GM23338 (cell line): ENCODE results near the gene CEP72. TPM values are rescaled to one million over a fixed set of nuclear protein-coding genes. Genes with fewer than 3 reads are reported as not detected.

Source experiments
- ATAC-seq: fragments of 200-7000 bp; cut with Tn5 transposase; 3 replicates; pipeline ENCODE4 v1.9.1; 2020
- DNase-seq: peaks from one replicate; pipeline ENCODE4 v3.0.0-alpha.2; 2015; ENCODE audit warnings: low spot score
- H2AFZ ChIP-seq: fragments of 200-600 bp; sonication (generic); 2 replicates; pipeline ENCODE4 v1.8.0; 2016; ENCODE audit warnings: antibody characterized with exemption, mild to moderate bottlenecking, moderate library complexity
- H3F3A ChIP-seq: fragments of 200-600 bp; sonication (generic); replicated peaks from 2 replicates; pipeline ENCODE4 v1.8.0; 2017; ENCODE audit warnings: antibody characterized with exemption, mixed run types, low read depth
- H3K27ac ChIP-seq: fragments of 200-600 bp; sonication (generic); 2 replicates; pipeline ENCODE4 v1.6.1; 2016; ENCODE audit warnings: low read depth
- H3K27me3 ChIP-seq: fragments of 200-600 bp; sonication (generic); 2 replicates; pipeline ENCODE4 v1.8.0; 2016; ENCODE audit warnings: mild to moderate bottlenecking, mixed run types, moderate library complexity; ENCODE audit not compliant: insufficient read depth
- H3K36me3 ChIP-seq: fragments of 200-600 bp; sonication (generic); 2 replicates; pipeline ENCODE4 v1.8.0; 2016; ENCODE audit warnings: mild to moderate bottlenecking; ENCODE audit not compliant: insufficient read depth
- H3K4me1 ChIP-seq: fragments of 200-600 bp; sonication (generic); 2 replicates; pipeline ENCODE4 v1.8.0; 2016; ENCODE audit warnings: mild to moderate bottlenecking, moderate library complexity; ENCODE audit not compliant: insufficient read depth
- H3K4me2 ChIP-seq: fragments of 200-600 bp; sonication (generic); 2 replicates; pipeline ENCODE4 v1.7.1; 2017; ENCODE audit warnings: mixed run types
- H3K4me3 ChIP-seq: fragments of 200-600 bp; sonication (generic); 2 replicates; pipeline ENCODE4 v1.6.1; 2016; ENCODE audit warnings: mixed run types
- H3K79me2 ChIP-seq: fragments of 200-600 bp; sonication (generic); replicated peaks from 2 replicates; pipeline ENCODE4 v1.8.0; 2017; ENCODE audit warnings: mild to moderate bottlenecking; ENCODE audit not compliant: insufficient read depth
- H3K9me2 ChIP-seq: fragments of 200-600 bp; sonication (generic); 2 replicates; pipeline ENCODE4 v1.8.0; 2017; ENCODE audit not compliant: insufficient read depth
- H4K20me1 ChIP-seq: fragments of 200-600 bp; sonication (generic); replicated peaks from 2 replicates; pipeline ENCODE4 v1.8.0; 2017; ENCODE audit warnings: mild to moderate bottlenecking; ENCODE audit not compliant: insufficient read depth
- H3K27ac Mint-ChIP-seq: 2 replicates; pipeline ENCODE4 v1.8.0; 2020; ENCODE audit warnings: inconsistent platforms, mild to moderate bottlenecking, moderate library complexity, mixed read lengths
- H3K27me3 Mint-ChIP-seq: 3 replicates; pipeline ENCODE4 v1.8.0; 2022; ENCODE audit warnings: low read depth, mild to moderate bottlenecking, moderate library complexity, mixed read lengths, inconsistent platforms; ENCODE audit not compliant: insufficient read depth, poor library complexity
- H3K36me3 Mint-ChIP-seq: 3 replicates; pipeline ENCODE4 v1.8.0; 2021; ENCODE audit warnings: low read depth, mild to moderate bottlenecking, inconsistent platforms, moderate library complexity, mixed read lengths
- H3K4me1 Mint-ChIP-seq: 3 replicates; pipeline ENCODE4 v1.8.0; 2020; ENCODE audit warnings: mild to moderate bottlenecking, inconsistent platforms, mixed read lengths
- H3K4me3 Mint-ChIP-seq: 3 replicates; pipeline ENCODE4 v1.8.0; 2021; ENCODE audit warnings: moderate library complexity, mild to moderate bottlenecking, inconsistent platforms, mixed read lengths
- H3K9me3 Mint-ChIP-seq: 3 replicates; pipeline ENCODE4 v1.8.0; 2020; ENCODE audit warnings: moderate library complexity, mild to moderate bottlenecking, inconsistent platforms, mixed read lengths
- CREB1 ChIP-seq: fragments of 250-450 bp; sonication (Bioruptor Pico); IDR thresholded peaks from 2 replicates; pipeline ENCODE4 v1.5.0; 2020; ENCODE audit warnings: low read depth, mild to moderate bottlenecking, moderate library complexity
- CTCF ChIP-seq, 2 experiments: fragments of 200-600 bp in 1 of 2; sonication (generic) in 1 of 2; conservative IDR thresholded peaks; 2 replicates each; pipeline versions ENCODE4 v1.5.1 to v1.6.1; 2016 to 2017; ENCODE audit warnings: antibody characterized with exemption in 2 of 2, low read depth in 2 of 2, mild to moderate bottlenecking in 2 of 2, moderate library complexity in 1 of 2
- EZH2 ChIP-seq: fragments of 200-600 bp; sonication (generic); IDR thresholded peaks from one replicate; pipeline ENCODE4 v1.8.0; 2017; ENCODE audit warnings: antibody characterized with exemption, mild to moderate bottlenecking, low read depth; ENCODE audit not compliant: unreplicated experiment
- EZH2phosphoT487 ChIP-seq: fragments of 200-600 bp; sonication (generic); IDR thresholded peaks from one replicate; pipeline ENCODE4 v1.8.1; 2018; ENCODE audit warnings: antibody characterized with exemption; ENCODE audit not compliant: unreplicated experiment
- JUNB ChIP-seq: IDR thresholded peaks from one replicate; pipeline ENCODE4 v1.6.1; 2016; ENCODE audit warnings: antibody characterized with exemption; ENCODE audit not compliant: unreplicated experiment
- NANOG ChIP-seq: IDR thresholded peaks from 2 replicates; pipeline ENCODE4 v1.6.1; 2016; ENCODE audit warnings: antibody characterized with exemption, borderline replicate concordance
- POLR2AphosphoS5 ChIP-seq: IDR thresholded peaks from 2 replicates; pipeline ENCODE4 v1.6.1; 2016; ENCODE audit warnings: antibody characterized with exemption, low read depth
- REST ChIP-seq: IDR thresholded peaks from one replicate; pipeline ENCODE4 v1.6.1; 2018; ENCODE audit warnings: antibody characterized with exemption; ENCODE audit not compliant: unreplicated experiment
- STAT1 ChIP-seq: IDR thresholded peaks from one replicate; pipeline ENCODE4 v1.6.1; 2016; ENCODE audit warnings: antibody characterized with exemption; ENCODE audit not compliant: unreplicated experiment
- ZNF114 ChIP-seq: fragments of 250-450 bp; sonication (Bioruptor Pico); IDR thresholded peaks from 2 replicates; pipeline ENCODE4 v1.5.0; 2020; ENCODE audit warnings: mild to moderate bottlenecking, moderate library complexity
- ZNF331 ChIP-seq: fragments of 250-450 bp; sonication (Bioruptor Pico); IDR thresholded peaks from 2 replicates; pipeline ENCODE4 v1.5.0; 2020; ENCODE audit warnings: low read depth, mild to moderate bottlenecking, moderate library complexity
- polyA plus RNA-seq: library from polyadenylated mRNA; unstranded; fragments of >200 nt; fragmentation: Nextera tagmentation; extraction: Ambion mirVana; gene quantifications from 2 replicates; pipeline ENCODE4 v1.2.1, GENCODE V29; 2016
- total RNA-seq: library from RNA; depleted of rRNA; stranded (reverse); fragments of >200 nt; shearing (Covaris generic); gene quantifications from 2 replicates; pipeline ENCODE4 v1.2.3, GENCODE V29; 2014
- TF ChIP-seq, protein P1 (sequence below): fragments of 250-450 bp; sonication (Bioruptor Pico); IDR thresholded peaks from 2 replicates; pipeline ENCODE4 v1.5.0; 2020; ENCODE audit warnings: mild to moderate bottlenecking, moderate library complexity
- TF ChIP-seq, protein P2 (sequence below): IDR thresholded peaks from 2 replicates; pipeline ENCODE4 v1.6.1; 2016; ENCODE audit warnings: antibody characterized with exemption

Gene CEP72
- total and polyA plus RNA-seq, 2 experiments from 2014 or later = 15.5 to 27.1 TPM

- Histone ChIP-seq H3K36me3 (no peaks in the 10 kb centered on the region), H3K27ac (no peak overlapping the region), H3K79me2 (peaks cover 4% of the 10 kb centered on the region), H3K4me1 (no peaks in the 10 kb centered on the region), H3K4me2 (no peak overlapping the region), H3K27me3 (no peaks in the 10 kb centered on the region), H3F3A (no peaks in the 10 kb centered on the region), H3K4me3 (no peak overlapping the region), H3K9me2 (no peaks in the 10 kb centered on the region), H4K20me1 (peaks cover under 1% of the 10 kb centered on the region; the same call in 1 of the 2 replicates), H2AFZ (no peak overlapping the region)
- no peak overlapping the region for H3K4me3 Mint-ChIP-seq
- H3K9me3 Mint-ChIP-seq = peaks cover 2% of the 10 kb centered on the region; the same call in 1 of the 3 replicates
- peaks cover 2% of the 10 kb centered on the region; the same call in 1 of the 3 replicates for H3K36me3 Mint-ChIP-seq
- no peak for ATAC-seq
- TF ChIP-seq STAT1 (no peak), EZH2 (no peak), POLR2AphosphoS5 (no peak), NANOG (no peak), ZNF114 (CRISPR knock-in tag) (no peak), JUNB (no peak), CTCF (conservative IDR thresholded peaks at IDR 0.05; ENCODE audit: low read depth in 2 of 2) (no peak), ZNF331 (CRISPR knock-in tag) (no peak), CREB1 (CRISPR knock-in tag) (no peak), REST (no peak), EZH2phosphoT487 (no peak)
- TF ChIP-seq, protein P1, sequence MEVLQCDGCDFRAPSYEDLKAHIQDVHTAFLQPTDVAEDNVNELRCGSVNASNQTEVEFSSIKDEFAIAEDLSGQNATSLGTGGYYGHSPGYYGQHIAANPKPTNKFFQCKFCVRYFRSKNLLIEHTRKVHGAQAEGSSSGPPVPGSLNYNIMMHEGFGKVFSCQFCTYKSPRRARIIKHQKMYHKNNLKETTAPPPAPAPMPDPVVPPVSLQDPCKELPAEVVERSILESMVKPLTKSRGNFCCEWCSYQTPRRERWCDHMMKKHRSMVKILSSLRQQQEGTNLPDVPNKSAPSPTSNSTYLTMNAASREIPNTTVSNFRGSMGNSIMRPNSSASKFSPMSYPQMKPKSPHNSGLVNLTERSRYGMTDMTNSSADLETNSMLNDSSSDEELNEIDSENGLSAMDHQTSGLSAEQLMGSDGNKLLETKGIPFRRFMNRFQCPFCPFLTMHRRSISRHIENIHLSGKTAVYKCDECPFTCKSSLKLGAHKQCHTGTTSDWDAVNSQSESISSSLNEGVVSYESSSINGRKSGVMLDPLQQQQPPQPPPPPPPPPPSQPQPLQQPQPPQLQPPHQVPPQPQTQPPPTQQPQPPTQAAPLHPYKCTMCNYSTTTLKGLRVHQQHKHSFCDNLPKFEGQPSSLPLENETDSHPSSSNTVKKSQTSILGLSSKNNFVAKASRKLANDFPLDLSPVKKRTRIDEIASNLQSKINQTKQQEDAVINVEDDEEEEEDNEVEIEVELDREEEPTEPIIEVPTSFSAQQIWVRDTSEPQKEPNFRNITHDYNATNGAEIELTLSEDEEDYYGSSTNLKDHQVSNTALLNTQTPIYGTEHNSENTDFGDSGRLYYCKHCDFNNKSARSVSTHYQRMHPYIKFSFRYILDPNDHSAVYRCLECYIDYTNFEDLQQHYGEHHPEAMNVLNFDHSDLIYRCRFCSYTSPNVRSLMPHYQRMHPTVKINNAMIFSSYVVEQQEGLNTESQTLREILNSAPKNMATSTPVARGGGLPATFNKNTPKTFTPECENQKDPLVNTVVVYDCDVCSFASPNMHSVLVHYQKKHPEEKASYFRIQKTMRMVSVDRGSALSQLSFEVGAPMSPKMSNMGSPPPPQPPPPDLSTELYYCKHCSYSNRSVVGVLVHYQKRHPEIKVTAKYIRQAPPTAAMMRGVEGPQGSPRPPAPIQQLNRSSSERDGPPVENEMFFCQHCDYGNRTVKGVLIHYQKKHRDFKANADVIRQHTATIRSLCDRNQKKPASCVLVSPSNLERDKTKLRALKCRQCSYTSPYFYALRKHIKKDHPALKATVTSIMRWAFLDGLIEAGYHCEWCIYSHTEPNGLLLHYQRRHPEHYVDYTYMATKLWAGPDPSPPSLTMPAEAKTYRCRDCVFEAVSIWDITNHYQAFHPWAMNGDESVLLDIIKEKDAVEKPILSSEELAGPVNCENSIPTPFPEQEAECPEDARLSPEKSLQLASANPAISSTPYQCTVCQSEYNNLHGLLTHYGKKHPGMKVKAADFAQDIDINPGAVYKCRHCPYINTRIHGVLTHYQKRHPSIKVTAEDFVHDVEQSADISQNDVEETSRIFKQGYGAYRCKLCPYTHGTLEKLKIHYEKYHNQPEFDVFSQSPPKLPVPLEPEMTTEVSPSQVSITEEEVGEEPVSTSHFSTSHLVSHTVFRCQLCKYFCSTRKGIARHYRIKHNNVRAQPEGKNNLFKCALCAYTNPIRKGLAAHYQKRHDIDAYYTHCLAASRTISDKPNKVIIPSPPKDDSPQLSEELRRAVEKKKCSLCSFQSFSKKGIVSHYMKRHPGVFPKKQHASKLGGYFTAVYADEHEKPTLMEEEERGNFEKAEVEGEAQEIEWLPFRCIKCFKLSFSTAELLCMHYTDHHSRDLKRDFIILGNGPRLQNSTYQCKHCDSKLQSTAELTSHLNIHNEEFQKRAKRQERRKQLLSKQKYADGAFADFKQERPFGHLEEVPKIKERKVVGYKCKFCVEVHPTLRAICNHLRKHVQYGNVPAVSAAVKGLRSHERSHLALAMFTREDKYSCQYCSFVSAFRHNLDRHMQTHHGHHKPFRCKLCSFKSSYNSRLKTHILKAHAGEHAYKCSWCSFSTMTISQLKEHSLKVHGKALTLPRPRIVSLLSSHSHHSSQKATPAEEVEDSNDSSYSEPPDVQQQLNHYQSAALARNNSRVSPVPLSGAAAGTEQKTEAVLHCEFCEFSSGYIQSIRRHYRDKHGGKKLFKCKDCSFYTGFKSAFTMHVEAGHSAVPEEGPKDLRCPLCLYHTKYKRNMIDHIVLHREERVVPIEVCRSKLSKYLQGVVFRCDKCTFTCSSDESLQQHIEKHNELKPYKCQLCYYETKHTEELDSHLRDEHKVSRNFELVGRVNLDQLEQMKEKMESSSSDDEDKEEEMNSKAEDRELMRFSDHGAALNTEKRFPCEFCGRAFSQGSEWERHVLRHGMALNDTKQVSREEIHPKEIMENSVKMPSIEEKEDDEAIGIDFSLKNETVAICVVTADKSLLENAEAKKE = no peak
- TF ChIP-seq, protein P2, sequence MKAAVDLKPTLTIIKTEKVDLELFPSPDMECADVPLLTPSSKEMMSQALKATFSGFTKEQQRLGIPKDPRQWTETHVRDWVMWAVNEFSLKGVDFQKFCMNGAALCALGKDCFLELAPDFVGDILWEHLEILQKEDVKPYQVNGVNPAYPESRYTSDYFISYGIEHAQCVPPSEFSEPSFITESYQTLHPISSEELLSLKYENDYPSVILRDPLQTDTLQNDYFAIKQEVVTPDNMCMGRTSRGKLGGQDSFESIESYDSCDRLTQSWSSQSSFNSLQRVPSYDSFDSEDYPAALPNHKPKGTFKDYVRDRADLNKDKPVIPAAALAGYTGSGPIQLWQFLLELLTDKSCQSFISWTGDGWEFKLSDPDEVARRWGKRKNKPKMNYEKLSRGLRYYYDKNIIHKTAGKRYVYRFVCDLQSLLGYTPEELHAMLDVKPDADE = no peak
- DNase-seq = no peak
- no peak overlapping the region for H3K27ac Mint-ChIP-seq
- peaks cover 14% of the 10 kb centered on the region for H3K27me3 Mint-ChIP-seq
- H3K4me1 Mint-ChIP-seq = peaks cover 7% of the 10 kb centered on the region
These were observed 4.4 kb upstream of the CEP72 start for GRCh38 chr5:607541-608428.
